Rectal smooth muscle tissue (tissue), 1 donor: ENCODE measurements around the gene CCDC13.
"Not testable (repeated sequence)": the region's sequence is repeated elsewhere in the genome, so short reads cannot be mapped to it uniquely, and the experiment has no call there.

ENCODE experiments used
- H3K27ac ChIP-seq: one replicate; pipeline ENCODE4 v1.7.0; 2013; ENCODE audit warnings: low read depth, low read length, inconsistent platforms
- H3K27me3 ChIP-seq: one replicate; pipeline ENCODE4 v1.7.0; 2013; ENCODE audit warnings: low read length; ENCODE audit not compliant: control insufficient read depth, insufficient read depth
- H3K36me3 ChIP-seq: one replicate; pipeline ENCODE4 v1.7.0; 2013; ENCODE audit warnings: low read length; ENCODE audit not compliant: control insufficient read depth, insufficient read depth
- H3K4me1 ChIP-seq: one replicate; pipeline ENCODE4 v1.7.0; 2013; ENCODE audit warnings: low read length; ENCODE audit not compliant: control insufficient read depth, insufficient read depth
- H3K4me3 ChIP-seq: one replicate; pipeline ENCODE4 v1.7.0; 2013; ENCODE audit warnings: low read length
- H3K9ac ChIP-seq: one replicate; pipeline ENCODE4 v1.7.0; 2013; ENCODE audit warnings: low read length

CCDC13 gene, protein sequence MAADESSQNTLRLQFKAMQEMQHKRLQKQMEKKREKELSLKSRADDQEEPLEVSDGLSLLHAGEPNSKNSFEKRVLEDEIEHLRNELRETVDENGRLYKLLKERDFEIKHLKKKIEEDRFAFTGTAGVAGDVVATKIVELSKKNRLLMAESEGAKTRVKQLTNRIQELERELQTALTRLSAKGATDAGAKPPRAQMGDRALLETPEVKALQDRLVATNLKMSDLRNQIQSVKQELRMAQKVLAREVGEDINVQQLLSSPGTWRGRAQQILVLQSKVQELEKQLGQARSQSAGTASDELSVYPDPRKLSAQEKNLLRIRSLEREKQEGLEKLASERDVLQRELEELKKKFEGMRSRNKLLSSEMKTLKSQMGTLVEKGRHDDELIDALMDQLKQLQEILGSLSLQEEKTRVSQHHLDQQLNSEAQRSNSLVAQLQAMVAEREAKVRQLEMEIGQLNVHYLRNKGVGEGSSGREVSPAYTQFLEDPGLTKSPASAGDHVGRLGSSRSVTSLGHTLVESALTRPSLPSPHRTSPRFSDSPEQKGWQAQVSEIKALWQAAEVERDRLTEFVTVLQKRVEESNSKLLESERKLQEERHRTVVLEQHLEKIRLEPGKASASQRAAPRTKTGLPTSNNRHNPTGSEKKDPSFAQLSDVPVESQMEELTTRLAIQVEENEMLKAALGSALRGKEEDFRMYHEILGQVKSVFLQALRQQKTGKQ

DNA sequence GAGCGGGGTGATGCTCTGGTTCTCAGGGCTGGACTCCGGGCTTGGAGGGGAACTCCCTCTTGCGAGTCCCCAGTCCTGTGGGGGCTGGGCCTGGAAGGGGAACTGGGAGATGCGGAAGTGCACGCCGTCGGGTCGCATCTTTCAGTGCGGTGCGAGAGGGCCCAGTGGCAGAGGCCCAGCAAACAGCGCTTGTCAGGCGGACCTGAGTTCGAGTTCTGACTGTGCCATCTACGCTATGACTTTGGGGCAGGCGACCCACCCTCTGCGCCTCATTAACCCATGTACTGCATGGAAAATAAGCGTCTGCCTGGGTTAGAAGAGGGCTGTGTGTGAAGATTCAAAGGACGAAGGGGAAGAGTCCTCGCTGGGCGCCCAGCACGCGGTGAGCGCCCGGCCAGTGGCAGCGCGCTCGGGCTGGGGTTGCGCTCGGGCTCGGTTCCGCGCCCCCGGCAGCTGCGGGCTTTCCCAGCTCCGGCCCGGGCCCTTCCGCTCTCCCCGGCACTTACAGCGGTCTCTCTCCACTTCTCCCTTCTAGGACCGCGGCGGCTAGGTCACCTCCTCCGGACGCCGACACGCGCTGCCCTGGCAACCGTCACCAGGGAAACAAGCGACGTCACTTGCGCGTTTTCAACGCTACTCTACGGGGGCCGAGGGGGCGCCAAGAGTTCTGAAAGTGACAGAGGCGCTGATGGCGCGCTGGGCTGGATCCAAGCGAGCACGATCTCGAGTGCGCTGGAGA is at the start of gene CCDC13:
TSS of gene CCDC13 (minus strand) at position 584 of the 739 bp plus-strand sequence. CDS start 14,908 bp downstream, outside the sequence.
- Histone ChIP-seq H3K36me3 (no peaks in the 10 kb centered on the region), H3K27me3 (no peaks in the 10 kb centered on the region), H3K4me1 (peaks cover 4% of the 10 kb centered on the region), H3K27ac (peak within 1 kb of the TSS; percentile 71), H3K4me3 (peak within 1 kb of the TSS; percentile 53), H3K9ac (no peak within 1 kb of the TSS)

GRCh38 chr3:42822828-42823227 is 49.8 kb upstream of the CCDC13 start:
- no peak overlapping the region for H3K4me3 ChIP-seq
- no peak overlapping the region for H3K9ac ChIP-seq
- no peaks in the 10 kb centered on the region for H3K36me3 ChIP-seq
- H3K4me1 ChIP-seq = no peaks in the 10 kb centered on the region
- no peak overlapping the region for H3K27ac ChIP-seq
- H3K27me3 ChIP-seq = no peaks in the 10 kb centered on the region

GRCh38 chr3:42820746-42821051 is 47.6 kb upstream of the CCDC13 start:
- Histone ChIP-seq H3K27me3 (no peaks in the 10 kb centered on the region), H3K4me1 (no peaks in the 10 kb centered on the region), H3K4me3 (no peak overlapping the region), H3K27ac (no peak overlapping the region), H3K36me3 (no peaks in the 10 kb centered on the region), H3K9ac (no peak overlapping the region)

DNA sequence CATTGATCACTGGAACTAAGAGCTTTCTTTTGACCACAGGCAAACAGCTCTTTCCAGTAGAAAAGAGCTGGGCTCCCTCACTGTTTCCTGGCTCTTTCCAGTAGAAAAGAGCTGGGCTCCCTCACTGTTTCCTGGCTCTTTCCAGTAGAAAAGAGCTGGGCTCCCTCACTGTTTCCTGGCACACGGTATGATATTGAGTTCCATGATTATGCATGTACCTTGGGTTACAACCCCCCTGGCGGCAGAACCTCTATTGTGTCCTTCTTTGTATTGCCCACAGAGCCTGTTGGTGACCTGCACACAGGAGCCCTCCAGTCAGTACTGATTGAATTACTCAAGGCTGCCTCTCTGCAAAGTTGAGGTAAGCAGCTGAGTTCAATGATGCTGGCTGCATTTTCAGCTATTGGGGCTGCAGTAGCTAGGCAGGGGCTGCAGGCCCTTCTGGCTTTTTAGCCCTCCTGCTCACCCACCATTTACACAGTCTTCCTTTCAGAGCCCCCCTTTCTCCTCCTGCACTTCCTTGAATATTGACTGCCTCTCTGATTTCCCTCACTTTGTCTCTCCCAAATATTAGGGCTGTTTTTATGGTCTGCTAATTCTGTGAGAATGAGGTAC is 46.4 kb upstream of the CCDC13 start:
- Histone ChIP-seq H3K4me3 (no peak overlapping the region), H3K9ac (no peak overlapping the region), H3K27ac (no peak overlapping the region), H3K36me3 (no peaks in the 10 kb centered on the region), H3K27me3 (no peaks in the 10 kb centered on the region), H3K4me1 (peaks cover 2% of the 10 kb centered on the region)

GRCh38 chr3:42815826-42816225 is 42.8 kb upstream of the CCDC13 start:
- Histone ChIP-seq H3K4me3 (no peak overlapping the region), H3K27ac (no peak overlapping the region), H3K9ac (no peak overlapping the region), H3K4me1 (peaks cover 2% of the 10 kb centered on the region), H3K36me3 (no peaks in the 10 kb centered on the region), H3K27me3 (no peaks in the 10 kb centered on the region)

DNA sequence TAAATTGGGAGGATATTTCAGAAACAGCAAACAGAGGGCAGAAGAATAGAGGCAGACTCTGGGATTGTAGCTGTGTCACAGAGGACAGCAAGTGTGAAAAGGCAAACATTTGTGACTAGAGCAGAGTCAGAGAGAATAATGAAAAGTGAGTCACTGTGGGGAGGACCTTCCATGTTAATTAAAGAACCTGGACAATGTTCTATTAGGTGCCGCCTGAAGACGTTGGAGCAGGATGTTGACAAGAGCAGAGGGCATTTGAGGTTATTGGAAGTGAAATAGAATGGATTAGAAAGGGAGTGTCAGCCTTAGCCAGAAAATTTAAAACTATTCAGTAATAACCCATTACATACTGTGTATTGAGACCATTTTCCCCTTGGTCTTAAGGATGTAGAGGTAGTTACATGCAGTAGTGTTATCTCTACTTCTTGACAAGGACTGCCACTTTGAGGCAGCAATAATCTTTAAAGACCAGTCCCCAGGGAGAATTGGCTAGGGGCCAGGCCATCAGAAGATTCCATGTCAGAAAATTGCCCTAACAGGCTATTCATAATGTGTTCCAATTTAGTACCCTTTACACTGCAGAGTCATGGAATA is 42.0 kb upstream of the CCDC13 start:
- Histone ChIP-seq H3K9ac (no peak overlapping the region), H3K36me3 (no peaks in the 10 kb centered on the region), H3K4me3 (no peak overlapping the region), H3K4me1 (peaks cover 2% of the 10 kb centered on the region), H3K27me3 (no peaks in the 10 kb centered on the region), H3K27ac (no peak overlapping the region)

- Histone ChIP-seq H3K36me3 (no peaks in the 10 kb centered on the region), H3K9ac (no peak overlapping the region), H3K27ac (no peak overlapping the region), H3K27me3 (no peaks in the 10 kb centered on the region), H3K4me1 (peaks cover 2% of the 10 kb centered on the region), H3K4me3 (no peak overlapping the region)
These were observed 41.2 kb upstream of the CCDC13 start for GRCh38 chr3:42814246-42814645.

- not testable (repeated sequence) for H3K36me3 ChIP-seq, H3K27ac ChIP-seq, H3K9ac ChIP-seq, H3K4me1 ChIP-seq, H3K27me3 ChIP-seq, H3K4me3 ChIP-seq
These were observed 38.2 kb upstream of the CCDC13 start for GRCh38 chr3:42811118-42811883.

- not testable (repeated sequence) for H3K27me3 ChIP-seq, H3K4me3 ChIP-seq, H3K9ac ChIP-seq, H3K4me1 ChIP-seq, H3K27ac ChIP-seq, H3K36me3 ChIP-seq
These were observed 37.7 kb upstream of the CCDC13 start for GRCh38 chr3:42810706-42811105.

GRCh38 chr3:42809202-42809601 is 36.1 kb upstream of the CCDC13 start, which contains the start of gene ACKR2:
Gene ACKR2, plus strand, starts transcription at chr3:42809445. Its CDS starts 55,058 bp downstream, at chr3:42864503.
- H3K9ac ChIP-seq = no peak within 1 kb of the TSS
- H3K4me1 ChIP-seq = peaks cover 4% of the 10 kb centered on the region
- no peaks in the 10 kb centered on the region for H3K36me3 ChIP-seq
- H3K27ac ChIP-seq = no peak within 1 kb of the TSS
- no peaks in the 10 kb centered on the region for H3K27me3 ChIP-seq
- H3K4me3 ChIP-seq = no peak within 1 kb of the TSS

DNA sequence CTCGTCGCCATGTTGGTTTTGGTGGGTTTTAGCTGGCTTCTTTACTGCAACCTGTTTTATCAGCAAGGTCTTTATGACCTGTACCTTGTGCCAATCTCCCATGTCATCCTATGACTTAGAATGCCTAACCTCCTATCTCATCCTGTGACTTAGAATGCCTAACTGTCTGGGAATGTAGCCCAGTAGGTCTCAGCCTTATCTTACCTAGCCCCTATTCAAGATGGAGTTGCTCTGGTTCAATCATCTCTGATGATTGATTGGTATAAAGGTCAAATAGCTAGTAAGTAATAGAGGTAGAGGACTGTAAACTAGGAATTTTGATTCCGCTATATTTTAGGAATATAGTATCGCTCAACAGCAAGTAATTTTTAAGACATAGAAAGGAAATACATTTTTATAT is 34.9 kb upstream of the CCDC13 start:
- H3K27me3 ChIP-seq = no peaks in the 10 kb centered on the region
- no peak overlapping the region for H3K4me3 ChIP-seq
- no peak overlapping the region for H3K9ac ChIP-seq
- H3K27ac ChIP-seq = no peak overlapping the region
- H3K4me1 ChIP-seq = peaks cover 8% of the 10 kb centered on the region
- H3K36me3 ChIP-seq = no peaks in the 10 kb centered on the region
